SJCRH30 (cell line): ENCODE data around the gene ABLIM3. TPM values are rescaled to one million over a fixed set of nuclear protein-coding genes. Genes with fewer than 3 reads are reported as not detected.

ENCODE experiments used
- DNase-seq, 2 experiments: peaks; one replicate each; pipeline ENCODE4 v3.0.0-alpha.2; 2015 to 2020
- H3K27ac ChIP-seq: fragments of 250-450 bp; sonication (Bioruptor Pico); 2 replicates; pipeline ENCODE4 v1.5.1; 2020; ENCODE audit warnings: mild to moderate bottlenecking, moderate library complexity
- H3K27me3 ChIP-seq: fragments of 250-450 bp; sonication (Bioruptor Pico); 2 replicates; pipeline ENCODE4 v1.5.1; 2020; ENCODE audit warnings: mild to moderate bottlenecking, moderate library complexity
- H3K36me3 ChIP-seq: fragments of 250-450 bp; sonication (Bioruptor Pico); 2 replicates; pipeline ENCODE4 v1.5.1; 2020; ENCODE audit warnings: mild to moderate bottlenecking, moderate library complexity
- H3K4me1 ChIP-seq: fragments of 250-450 bp; sonication (Bioruptor Pico); 2 replicates; pipeline ENCODE4 v1.5.1; 2020; ENCODE audit warnings: mild to moderate bottlenecking, moderate library complexity
- H3K4me3 ChIP-seq: fragments of 250-450 bp; sonication (Bioruptor Pico); 2 replicates; pipeline ENCODE4 v1.5.1; 2020; ENCODE audit warnings: mild to moderate bottlenecking, moderate library complexity
- H3K9me3 ChIP-seq: fragments of 250-450 bp; sonication (Bioruptor Pico); replicated peaks from 2 replicates; pipeline ENCODE4 v1.5.1; 2020; ENCODE audit warnings: mild to moderate bottlenecking, moderate library complexity
- total RNA-seq: library from RNA; depleted of rRNA; stranded (reverse); fragments of >200 nt; shearing (Covaris generic); gene quantifications from 2 replicates; pipeline ENCODE4 v1.2.3, GENCODE V29; 2014

ABLIM3 gene
- total RNA-seq, 1 experiment from 2014 or later: 0.10 TPM

DNA sequence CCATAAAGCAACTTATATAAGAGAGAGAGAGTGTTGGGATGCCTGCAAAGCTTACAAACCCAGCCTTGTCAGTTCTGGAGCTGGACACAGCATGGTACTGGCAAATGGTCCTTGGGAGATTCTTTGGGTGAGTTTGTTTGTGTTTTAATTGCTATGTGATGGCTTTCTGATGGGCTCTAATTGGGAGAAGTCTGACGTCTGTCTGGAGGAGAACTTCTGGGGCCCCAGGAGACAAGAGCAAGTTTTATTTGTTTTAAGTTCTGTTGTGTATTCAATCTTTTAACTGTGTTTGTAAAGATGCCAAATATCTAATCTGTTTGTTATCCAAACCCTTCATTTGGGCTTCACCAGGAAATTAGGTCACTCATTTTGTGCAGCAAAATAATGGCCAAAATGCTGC lies 80.0 kb downstream of the ABLIM3 start:
- Histone ChIP-seq H3K36me3 (no peaks in the 10 kb centered on the region), H3K27ac (no peak overlapping the region), H3K27me3 (no peaks in the 10 kb centered on the region), H3K4me1 (no peaks in the 10 kb centered on the region), H3K9me3 (no peaks in the 10 kb centered on the region), H3K4me3 (no peak overlapping the region)
- DNase-seq: no peak

DNA sequence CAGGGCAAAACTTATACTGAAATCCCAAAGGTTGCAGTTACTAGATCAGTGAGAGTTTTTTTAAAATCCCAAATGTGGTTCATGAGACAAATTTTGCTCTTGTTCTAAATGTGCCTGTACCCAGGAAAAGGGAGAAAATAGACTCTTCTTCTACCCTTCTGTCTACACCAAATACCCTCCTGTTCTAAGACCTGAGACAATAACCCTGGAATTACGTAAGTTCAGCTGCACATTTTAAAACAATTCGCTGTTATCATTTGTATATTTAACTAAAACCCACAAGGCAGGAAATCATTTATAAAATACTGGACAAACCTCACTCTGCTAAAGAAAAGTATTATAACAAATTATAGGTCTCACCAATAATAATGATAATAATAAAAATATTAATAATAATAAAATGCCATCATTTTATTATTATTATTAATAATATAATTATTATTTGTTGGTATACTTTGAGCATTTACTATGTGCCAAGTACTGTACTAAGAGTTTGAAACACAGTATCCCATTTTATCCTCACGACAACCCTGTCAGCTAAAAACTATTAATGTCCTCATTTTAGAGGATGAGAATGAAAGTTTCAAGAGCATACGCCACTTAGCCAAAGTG lies 80.5 kb downstream of the ABLIM3 start:
- H3K27me3 ChIP-seq: no peaks in the 10 kb centered on the region
- H3K4me3 ChIP-seq: no peak overlapping the region
- H3K36me3 ChIP-seq: no peaks in the 10 kb centered on the region
- no peak for DNase-seq
- H3K9me3 ChIP-seq: no peaks in the 10 kb centered on the region
- H3K4me1 ChIP-seq: no peaks in the 10 kb centered on the region
- H3K27ac ChIP-seq: no peak overlapping the region

DNA sequence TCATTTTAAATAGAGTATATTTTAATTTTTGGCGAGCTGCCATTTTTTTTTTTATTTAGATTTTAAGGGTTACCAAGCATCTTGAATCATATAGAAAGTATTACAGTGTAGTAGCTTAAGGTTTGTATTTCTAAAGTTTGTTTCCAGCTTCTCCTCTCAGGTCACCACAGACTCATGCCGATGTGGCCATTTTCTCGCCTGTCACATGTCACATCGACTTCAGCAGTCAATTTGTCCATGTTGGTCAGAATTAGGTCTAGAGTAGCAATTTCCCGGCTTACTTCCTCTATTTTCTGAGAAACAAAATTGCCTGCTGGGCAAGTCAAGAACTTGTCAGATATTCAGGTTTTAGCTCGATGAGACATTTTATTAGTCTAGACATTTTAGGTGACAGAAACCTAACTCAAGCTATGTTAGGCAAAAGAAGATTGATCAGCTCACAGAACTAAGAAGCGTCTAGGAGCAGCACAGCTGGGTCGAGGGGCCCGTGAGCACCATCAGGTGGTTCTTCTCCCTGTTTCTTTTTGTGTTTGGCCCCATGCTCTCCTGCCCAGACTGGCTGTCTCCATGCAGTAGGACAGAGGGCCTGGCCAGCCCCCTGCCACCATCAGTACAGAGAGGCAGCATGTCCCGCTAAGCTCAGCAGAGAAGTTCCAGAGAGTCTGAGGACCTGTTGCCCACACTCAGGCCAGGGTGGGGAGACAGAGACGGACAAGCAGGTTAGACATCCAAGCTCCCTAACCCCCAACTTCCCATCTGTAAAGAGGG lies 82.0 kb downstream of the ABLIM3 start:
- Histone ChIP-seq H3K4me3 (no peak overlapping the region), H3K4me1 (no peaks in the 10 kb centered on the region), H3K27ac (no peak overlapping the region), H3K27me3 (no peaks in the 10 kb centered on the region), H3K9me3 (no peaks in the 10 kb centered on the region), H3K36me3 (no peaks in the 10 kb centered on the region)
- DNase-seq: no peak

DNA sequence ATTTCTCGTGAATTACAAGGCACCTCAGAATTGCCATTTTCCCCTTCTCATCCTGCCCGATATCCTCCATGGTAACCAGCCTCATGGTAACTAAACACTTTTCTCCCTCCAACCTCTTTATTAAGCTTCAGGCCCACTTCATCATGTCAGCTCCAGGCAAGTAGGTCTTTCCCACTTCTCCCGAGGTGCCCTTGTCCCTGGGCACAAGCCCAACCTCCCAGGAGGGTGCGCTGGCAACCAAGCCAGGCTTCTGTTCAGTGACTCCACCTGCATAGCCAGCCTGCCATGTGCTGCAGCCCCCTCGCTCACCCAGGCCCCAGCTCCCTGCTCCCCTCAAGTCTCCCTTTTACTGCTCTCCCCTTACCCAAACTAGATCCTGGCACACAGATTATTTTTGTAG lies 83.0 kb downstream of the ABLIM3 start:
- no peaks in the 10 kb centered on the region for H3K36me3 ChIP-seq
- H3K9me3 ChIP-seq: no peaks in the 10 kb centered on the region
- peaks cover 10% of the 10 kb centered on the region; the same call in 1 of the 2 replicates for H3K4me1 ChIP-seq
- DNase-seq: no peak
- no peaks in the 10 kb centered on the region for H3K27me3 ChIP-seq
- no peak overlapping the region for H3K4me3 ChIP-seq
- no peak overlapping the region for H3K27ac ChIP-seq

DNA sequence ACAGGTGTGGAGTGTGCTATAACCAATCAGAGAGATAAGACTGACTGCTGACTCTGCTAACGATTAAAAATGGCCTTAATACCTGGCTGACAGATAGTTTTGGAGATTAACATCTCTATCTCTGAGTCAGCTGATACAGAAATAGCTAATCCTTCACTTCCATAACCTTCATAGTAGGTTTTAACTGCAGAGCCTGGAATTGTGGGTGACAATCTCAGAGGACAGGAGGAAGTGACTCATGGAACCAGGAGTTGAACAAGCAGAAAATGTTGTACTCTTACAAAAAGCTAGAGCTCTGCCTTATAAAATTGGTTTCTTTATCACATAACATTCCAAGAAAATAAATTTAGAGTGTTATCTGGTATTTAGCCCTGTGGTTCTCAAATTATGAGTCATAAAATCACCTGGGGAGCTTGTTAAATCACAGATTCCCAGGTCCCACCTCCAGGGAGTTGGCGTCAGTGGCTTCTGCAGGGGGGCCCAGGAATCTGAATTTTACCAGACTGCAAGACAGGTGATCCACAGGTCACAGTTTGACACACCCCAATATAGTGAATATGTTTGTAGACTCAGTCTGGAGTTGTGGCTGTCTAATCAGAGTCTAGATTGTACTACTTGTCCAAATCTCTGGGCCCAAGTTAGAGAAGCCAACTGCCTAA lies 86.0 kb downstream of the ABLIM3 start:
- H3K27me3 ChIP-seq: no peaks in the 10 kb centered on the region
- H3K27ac ChIP-seq: no peak overlapping the region
- H3K9me3 ChIP-seq: no peaks in the 10 kb centered on the region
- peaks cover 16% of the 10 kb centered on the region; the same call in 1 of the 2 replicates for H3K4me1 ChIP-seq
- H3K36me3 ChIP-seq: no peaks in the 10 kb centered on the region
- no peak for DNase-seq
- no peak overlapping the region for H3K4me3 ChIP-seq

DNA sequence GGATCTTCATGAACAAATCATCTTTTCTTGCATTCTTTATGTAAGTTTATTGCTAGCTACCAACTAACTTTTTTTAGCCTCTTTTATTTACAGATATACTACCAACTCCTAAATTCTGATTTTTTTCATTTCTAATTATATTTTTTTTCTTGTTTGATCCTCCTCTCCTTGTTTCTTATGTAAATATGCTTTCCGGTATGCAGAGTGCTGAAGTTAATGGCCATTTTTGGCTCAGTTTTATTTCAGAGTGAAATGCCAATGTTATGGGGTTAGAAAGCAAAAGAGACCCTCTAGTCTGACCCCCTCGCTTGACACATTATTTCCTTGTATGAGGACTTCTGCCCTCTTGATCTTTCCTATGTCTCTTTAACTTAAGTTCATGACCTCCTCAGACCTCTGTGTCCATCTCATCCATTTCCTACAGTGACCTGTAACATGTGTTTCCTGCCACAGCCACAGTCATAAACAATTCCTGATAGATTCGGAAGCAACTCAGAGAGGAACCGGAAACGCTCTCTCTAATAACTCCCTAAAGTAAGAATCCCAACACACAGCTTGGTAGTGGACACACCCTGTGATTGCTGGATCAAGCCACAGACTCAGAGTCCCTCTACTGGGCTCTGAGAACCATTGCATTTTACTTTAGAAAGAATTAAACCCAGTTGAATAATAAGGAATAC lies 87.5 kb downstream of the ABLIM3 start:
- no peak overlapping the region; the same call in 1 of the 2 replicates for H3K27ac ChIP-seq
- peak; percentile 32 to 66 for DNase-seq

DNA sequence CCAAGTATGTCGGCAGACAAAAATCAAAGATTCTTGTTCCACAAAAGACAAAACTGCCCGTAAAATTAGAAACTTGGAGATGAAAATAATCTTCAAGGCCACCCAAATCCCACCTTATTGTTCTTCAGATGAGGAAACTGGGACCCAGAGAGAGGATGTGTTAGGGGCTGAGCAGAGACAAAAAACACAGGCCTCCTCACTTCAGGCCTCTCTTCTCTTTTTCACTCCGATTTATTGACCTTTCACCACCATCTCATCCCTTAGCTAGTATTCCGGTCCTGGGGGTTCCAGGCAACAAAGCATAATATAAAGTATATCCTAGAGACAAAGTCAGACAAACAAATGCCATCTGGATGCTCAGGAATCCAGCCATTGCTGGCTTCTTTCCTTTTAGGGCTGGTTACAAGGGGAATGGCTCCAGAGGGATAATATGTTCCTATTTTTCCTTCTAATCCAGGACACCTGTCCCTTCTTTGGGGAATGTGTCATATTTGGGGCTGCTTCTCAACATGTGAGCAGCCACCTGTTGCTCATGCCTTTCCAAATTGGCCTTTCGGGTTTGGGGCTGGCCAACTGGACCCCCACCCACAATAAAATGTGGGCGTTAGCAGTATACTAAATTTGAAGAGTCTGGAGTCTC lies 88.1 kb downstream of the ABLIM3 start:
- Histone ChIP-seq H3K4me1 (peaks cover 16% of the 10 kb centered on the region; the same call in 1 of the 2 replicates), H3K9me3 (no peaks in the 10 kb centered on the region), H3K27ac (no peak overlapping the region; the same call in 1 of the 2 replicates), H3K27me3 (no peaks in the 10 kb centered on the region), H3K4me3 (no peak overlapping the region), H3K36me3 (no peaks in the 10 kb centered on the region)
- peak; percentile 16 to 50 for DNase-seq

More for the DNA sequence above, 87.5 kb downstream of the ABLIM3 start:
- H3K9me3 ChIP-seq: no peaks in the 10 kb centered on the region
- no peaks in the 10 kb centered on the region for H3K27me3 ChIP-seq
- no peaks in the 10 kb centered on the region for H3K36me3 ChIP-seq
- peaks cover 16% of the 10 kb centered on the region; the same call in 1 of the 2 replicates for H3K4me1 ChIP-seq
- H3K4me3 ChIP-seq: no peak overlapping the region

DNA sequence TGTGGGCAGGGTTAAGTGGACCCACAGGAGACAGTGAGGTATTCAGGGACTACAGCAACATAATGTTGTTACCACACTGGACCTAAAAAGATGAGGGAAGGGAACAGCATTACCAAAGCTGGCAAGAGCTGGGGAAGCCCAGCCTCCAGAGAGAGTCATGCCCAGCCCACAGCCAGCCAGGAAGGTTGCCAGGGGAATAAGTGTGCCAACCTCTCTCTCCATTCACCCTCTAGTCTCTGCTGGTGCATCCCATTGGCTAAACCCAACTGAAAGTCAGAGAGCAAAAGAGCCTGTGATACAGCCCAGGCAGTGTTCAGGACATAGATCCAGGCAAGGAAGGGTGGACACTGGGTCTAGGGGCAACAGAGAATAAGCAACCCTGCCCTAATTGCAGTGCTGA lies 94.5 kb downstream of the ABLIM3 start:
- no peaks in the 10 kb centered on the region for H3K9me3 ChIP-seq
- H3K4me1 ChIP-seq: no peaks in the 10 kb centered on the region
- H3K27me3 ChIP-seq: peaks cover 15% of the 10 kb centered on the region
- no peak overlapping the region for H3K27ac ChIP-seq
- no peak for DNase-seq
- H3K4me3 ChIP-seq: no peak overlapping the region
- no peaks in the 10 kb centered on the region for H3K36me3 ChIP-seq

DNA sequence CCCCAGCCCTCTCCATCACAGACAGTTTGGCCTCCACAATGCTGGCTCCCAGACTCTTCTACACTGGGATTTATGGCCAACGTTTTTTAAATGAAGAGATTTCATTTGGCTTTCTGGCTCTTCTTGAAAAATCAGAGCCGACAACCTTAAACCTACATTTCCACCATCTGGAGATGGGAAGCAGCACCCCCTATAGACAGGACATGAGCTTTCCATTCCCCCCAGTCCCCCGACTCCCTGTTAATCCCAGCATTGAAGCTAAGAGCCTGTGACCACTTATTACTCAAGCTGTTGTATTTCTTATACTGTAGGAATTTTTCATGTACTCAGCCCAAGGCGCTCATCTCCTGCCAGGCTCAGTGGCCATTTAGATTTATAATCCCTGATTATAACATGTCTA lies 96.4 kb downstream of the ABLIM3 start:
- Histone ChIP-seq H3K4me1 (no peaks in the 10 kb centered on the region), H3K27ac (no peak overlapping the region), H3K9me3 (no peaks in the 10 kb centered on the region), H3K36me3 (no peaks in the 10 kb centered on the region), H3K4me3 (no peak overlapping the region), H3K27me3 (peaks cover 18% of the 10 kb centered on the region)
- no peak for DNase-seq

DNA sequence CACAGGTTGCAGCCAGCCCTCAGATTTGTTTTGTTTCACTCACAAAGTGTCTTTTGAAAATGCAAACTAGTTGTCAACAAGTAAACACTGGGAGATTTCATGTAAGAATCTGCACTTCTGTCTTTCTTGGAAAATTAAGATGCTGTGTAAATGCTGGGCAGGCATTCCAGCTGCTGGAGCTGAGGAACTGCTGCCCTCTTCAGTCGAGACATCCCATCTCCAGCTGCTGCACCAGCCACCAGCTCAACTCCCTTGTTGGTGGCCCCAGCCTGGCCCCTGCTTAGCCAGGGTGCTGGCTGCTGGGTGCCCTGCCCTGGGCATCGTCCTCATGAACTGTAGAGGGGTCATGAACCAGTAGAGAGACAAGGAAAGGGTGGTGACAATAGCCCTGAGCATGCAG lies 97.2 kb downstream of the ABLIM3 start:
- Histone ChIP-seq H3K4me1 (no peaks in the 10 kb centered on the region), H3K27ac (no peak overlapping the region), H3K27me3 (peaks cover 18% of the 10 kb centered on the region), H3K9me3 (no peaks in the 10 kb centered on the region), H3K4me3 (no peak overlapping the region), H3K36me3 (no peaks in the 10 kb centered on the region)
- no peak for DNase-seq

DNA sequence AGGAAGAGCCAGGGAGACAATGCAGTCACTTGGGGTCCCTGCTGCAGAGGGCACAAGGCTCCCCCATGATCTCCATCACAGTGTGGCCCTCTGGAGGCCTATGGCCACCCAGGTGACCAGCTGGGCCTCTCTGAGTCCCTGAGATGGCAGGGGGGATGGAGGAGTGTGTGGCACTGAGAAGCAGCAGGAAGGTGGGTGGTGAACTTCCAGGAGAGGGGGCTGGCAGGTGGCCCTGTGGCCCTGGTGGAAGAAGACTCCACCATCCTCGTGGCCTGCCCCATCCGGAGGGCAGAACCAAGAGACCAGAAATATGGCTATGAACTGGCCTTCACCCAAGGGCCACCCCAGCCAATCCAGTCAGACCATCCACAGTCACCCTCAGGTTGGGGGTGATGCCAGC lies 98.6 kb downstream of the ABLIM3 start:
- Histone ChIP-seq H3K4me1 (no peaks in the 10 kb centered on the region), H3K9me3 (no peaks in the 10 kb centered on the region), H3K27me3 (peaks cover 18% of the 10 kb centered on the region), H3K4me3 (no peak overlapping the region), H3K27ac (no peak overlapping the region), H3K36me3 (no peaks in the 10 kb centered on the region)
- no peak for DNase-seq

DNA sequence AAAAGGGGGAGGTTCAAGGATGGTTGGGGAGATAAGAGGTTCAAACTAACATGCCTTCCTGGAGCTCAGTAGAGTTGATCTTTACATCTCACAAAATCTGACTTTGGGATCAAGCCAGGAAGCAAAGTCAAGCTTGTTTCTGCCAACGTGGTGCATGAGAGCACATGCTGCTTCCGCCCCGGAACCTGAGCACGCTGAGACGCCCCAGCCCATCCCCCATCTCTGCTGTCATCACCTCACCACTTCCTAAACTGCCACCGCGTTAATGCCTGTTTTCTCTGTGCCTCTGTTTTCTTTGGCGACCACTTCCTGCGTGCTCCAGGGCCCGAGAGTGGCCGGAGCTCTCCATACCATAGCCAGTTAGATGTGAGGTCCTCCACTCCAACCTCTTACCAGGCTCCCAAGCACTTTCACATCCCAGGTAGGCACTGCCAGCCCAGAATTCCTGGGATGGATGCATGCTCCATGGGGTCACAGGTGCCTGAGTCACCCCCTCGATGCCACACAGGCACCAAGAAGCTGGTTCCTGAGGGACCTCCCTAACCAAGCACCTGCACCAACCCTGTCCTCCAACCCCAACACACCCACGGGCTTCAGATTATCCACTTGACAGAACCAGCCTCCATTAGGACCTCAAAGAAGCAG lies 99.2 kb downstream of the ABLIM3 start:
- H3K9me3 ChIP-seq: no peaks in the 10 kb centered on the region
- no peak for DNase-seq

DNA sequence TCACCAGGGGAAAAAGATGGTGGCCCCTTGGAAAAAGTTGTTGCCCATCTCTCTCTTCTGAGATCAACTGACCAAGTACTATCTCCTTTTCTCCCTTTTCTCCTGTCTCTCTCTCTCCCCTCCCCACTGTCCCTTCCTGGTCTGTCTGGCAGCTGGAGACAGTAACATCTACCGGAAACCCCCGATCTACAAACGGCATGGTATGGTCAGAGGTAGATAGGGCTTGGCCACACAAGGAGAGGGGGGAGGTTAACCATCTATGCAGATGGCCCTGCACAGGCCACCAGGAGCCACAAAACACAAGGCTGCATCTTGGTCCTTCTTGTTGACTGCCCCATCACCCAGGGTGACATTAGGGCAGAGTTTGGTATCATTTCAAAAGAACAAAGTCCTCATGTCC lies 101.0 kb downstream of the ABLIM3 start:
- H3K27ac ChIP-seq: no peak overlapping the region
- 0 out of 2 replicates have a peak, but pooled peaks cover 3% of the 10 kb centered on the region for H3K9me3 ChIP-seq
- H3K27me3 ChIP-seq: peaks cover 18% of the 10 kb centered on the region
- DNase-seq: no peak
- no peaks in the 10 kb centered on the region for H3K4me1 ChIP-seq
- H3K4me3 ChIP-seq: no peak overlapping the region
- H3K36me3 ChIP-seq: no peaks in the 10 kb centered on the region

More for the DNA sequence above, 99.2 kb downstream of the ABLIM3 start:
- H3K27ac ChIP-seq: no peak overlapping the region
- peaks cover 18% of the 10 kb centered on the region for H3K27me3 ChIP-seq
- no peak overlapping the region for H3K4me3 ChIP-seq
- H3K36me3 ChIP-seq: no peaks in the 10 kb centered on the region
- no peaks in the 10 kb centered on the region for H3K4me1 ChIP-seq

DNA sequence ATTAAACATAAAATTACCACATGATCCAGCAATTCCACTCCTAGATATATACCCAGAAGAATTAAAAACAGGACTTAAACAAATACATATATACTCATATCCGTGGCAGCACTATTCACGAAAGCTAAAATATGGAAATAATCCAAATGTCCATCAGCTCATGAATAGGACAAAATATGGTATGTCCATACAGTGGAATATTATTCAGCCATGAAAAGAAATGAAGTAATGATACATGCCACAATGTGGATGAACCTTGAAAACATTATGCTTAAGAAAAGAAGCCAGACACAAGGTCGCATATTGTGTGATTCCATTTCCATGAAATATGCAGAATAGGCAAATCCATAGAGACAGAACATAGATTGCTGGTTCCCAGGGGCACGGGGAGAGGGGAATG lies 105.6 kb downstream of the ABLIM3 start:
- Histone ChIP-seq H3K27me3 (no peaks in the 10 kb centered on the region; the same call in 1 of the 2 replicates), H3K9me3 (0 out of 2 replicates have a peak, but pooled peaks cover 3% of the 10 kb centered on the region), H3K36me3 (no peaks in the 10 kb centered on the region), H3K27ac (no peak overlapping the region), H3K4me1 (no peaks in the 10 kb centered on the region), H3K4me3 (no peak overlapping the region)
- no peak for DNase-seq
